ENCODE results near the gene TAF8. TPM values are rescaled to one million over a fixed set of nuclear protein-coding genes. Genes with fewer than 3 reads are reported as not detected.

The TAF8 gene
- total RNA-seq, 1 experiment from 2014 or later: 38.4 TPM

DNA sequence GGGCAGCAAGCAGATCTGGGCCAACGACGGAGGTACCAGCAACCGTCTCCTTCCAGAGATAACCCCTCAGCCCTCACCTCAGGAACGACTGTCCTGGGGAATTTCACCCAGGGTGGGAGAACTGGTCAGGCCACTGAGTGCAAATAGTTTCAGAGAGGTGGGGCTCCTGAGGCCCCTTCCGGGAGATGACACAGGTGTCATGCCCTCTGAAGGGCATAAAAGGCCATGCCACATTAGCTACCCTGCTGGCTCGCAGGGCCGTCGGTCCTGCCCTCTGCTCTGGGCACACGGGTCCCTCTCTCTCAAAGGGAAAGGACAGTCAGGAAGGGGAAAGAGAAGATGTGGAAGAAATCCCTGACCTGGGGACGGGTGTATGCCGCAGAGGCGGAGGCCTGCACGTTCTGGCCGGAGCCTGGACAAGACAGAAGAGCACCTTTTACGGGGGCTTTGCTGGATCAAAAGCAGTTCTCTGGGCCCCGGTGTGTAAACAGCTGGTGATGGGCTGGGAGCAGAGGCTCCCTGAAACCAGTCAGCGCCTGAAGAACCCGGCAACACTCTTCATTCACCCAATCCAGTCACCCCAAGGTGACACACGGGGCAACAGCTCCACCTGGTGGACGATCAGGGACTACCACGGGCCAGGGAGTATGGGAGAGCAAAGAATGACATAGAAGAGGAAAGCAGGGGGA is 6.4 kb upstream of the TAF8 start:
- Histone ChIP-seq H4K20me1 (ENCODE audit: insufficient read depth) (no peaks in the 10 kb centered on the region), H3K4me1 (replicated peaks; ENCODE audit: insufficient read depth) (peaks cover 41% of the 10 kb centered on the region), H3K27ac (no peak overlapping the region), H3K9me3 (ENCODE audit: insufficient read depth, low read depth) (no peaks in the 10 kb centered on the region), H3K27me3 (ENCODE audit: insufficient read depth, low read depth) (no peaks in the 10 kb centered on the region), H2AFZ (no peak overlapping the region; the same call in 1 of the 2 replicates), H3F3A (ENCODE audit: insufficient read depth, low read depth) (peaks cover 28% of the 10 kb centered on the region; the same call in 1 of the 2 replicates), H3K4me3 (no peak overlapping the region), H3K79me2 (ENCODE audit: low read depth) (no peaks in the 10 kb centered on the region), H3K4me2 (peak overlapping the region; percentile 65), H3K36me3 (ENCODE audit: low read depth) (no peaks in the 10 kb centered on the region), H3K9me2 (ENCODE audit: insufficient read depth) (no peaks in the 10 kb centered on the region)
- BruUV-seq (replicated peaks): no TSS peak
- ChIA-PET POLR2A (ENCODE audit: unreplicated experiment) (interaction anchor here (0.5 to 0.6 kb wide), 2 partner anchors 122 to 262 kb away, joined by 3 to 10 read pairs; no protein-coding TSS in a partner anchor), CTCF (interaction anchor here (0.6 to 1.5 kb wide), 13 partner anchors 10 to 524 kb away, joined by 3 to 8 read pairs (median 3); partner anchors contain the start of genes BYSL and MED20)
- TF ChIP-seq, protein P1, sequence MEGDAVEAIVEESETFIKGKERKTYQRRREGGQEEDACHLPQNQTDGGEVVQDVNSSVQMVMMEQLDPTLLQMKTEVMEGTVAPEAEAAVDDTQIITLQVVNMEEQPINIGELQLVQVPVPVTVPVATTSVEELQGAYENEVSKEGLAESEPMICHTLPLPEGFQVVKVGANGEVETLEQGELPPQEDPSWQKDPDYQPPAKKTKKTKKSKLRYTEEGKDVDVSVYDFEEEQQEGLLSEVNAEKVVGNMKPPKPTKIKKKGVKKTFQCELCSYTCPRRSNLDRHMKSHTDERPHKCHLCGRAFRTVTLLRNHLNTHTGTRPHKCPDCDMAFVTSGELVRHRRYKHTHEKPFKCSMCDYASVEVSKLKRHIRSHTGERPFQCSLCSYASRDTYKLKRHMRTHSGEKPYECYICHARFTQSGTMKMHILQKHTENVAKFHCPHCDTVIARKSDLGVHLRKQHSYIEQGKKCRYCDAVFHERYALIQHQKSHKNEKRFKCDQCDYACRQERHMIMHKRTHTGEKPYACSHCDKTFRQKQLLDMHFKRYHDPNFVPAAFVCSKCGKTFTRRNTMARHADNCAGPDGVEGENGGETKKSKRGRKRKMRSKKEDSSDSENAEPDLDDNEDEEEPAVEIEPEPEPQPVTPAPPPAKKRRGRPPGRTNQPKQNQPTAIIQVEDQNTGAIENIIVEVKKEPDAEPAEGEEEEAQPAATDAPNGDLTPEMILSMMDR (conservative IDR thresholded peaks at IDR 0.05): peak; percentile 96
- no peak for TF ChIP-seq EZH2 (IDR thresholded peaks at IDR 0.05; ENCODE audit: low read depth)
- DNase-seq: peak; percentile 68 to 89
- intact Hi-C loops (cut with micrococcal nuclease; ENCODE audit: unreplicated experiment): loop anchor here (1.0 to 5.0 kb wide), 7 partner anchors 77 to 362 kb away; partner anchors contain the start of genes BYSL, MED20 and PRICKLE4

DNA sequence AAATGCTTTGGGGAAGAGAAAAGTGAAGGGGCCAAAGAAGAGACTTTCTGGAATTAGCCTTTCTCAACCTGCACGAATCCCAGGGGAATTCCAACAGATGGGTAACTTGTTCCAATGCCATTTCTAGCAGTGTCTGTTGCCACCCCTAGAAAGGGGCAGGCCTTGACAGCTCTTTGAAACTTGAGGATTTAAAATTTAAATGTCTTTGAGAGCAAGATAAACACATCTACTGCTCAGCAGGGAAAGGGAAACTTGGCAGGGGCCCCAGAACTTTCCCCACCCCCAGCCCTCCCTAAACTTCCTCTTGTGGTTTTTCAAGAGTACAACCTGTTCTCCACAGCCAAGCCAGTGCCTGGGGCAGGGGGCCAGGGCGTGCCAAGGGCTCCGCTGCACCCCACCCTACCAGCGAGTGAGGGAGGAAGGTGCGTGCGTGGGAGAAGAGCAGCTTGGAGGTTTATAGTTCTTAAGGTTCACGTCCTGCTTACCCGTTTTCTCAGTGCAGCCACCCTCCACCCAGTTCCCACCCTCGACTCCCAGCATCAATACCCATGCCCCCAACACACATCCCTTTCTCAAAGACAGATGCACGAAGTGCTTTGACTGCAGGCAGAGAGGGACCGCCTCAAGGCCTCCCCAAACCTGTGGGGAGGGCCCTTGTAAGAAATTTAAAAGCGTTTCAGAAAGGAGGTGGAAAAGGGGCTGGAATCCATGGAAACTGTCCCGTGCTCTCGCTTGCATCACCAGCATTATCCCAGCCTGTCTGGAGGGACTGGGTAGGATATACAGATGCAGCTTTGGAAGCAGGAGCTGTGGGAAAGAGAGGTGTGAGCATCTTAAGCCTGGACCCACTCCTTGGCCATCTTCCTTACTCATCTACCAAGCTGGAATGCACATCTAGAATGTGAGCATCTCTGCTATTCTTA is 4.5 kb upstream of the TAF8 start:
- no peaks in the 10 kb centered on the region for H3K9me2 ChIP-seq (ENCODE audit: insufficient read depth)
- ChIA-PET POLR2A (ENCODE audit: unreplicated experiment) (interaction anchor here (0.6 to 0.7 kb wide), 5 partner anchors 27 to 484 kb away, joined by 3 to 7 read pairs (median 3); partner anchors contain the start of gene MED20), CTCF (interaction anchor here (0.6 to 1.2 kb wide), 5 partner anchors 97 to 311 kb away, joined by 3 to 5 read pairs (median 3); partner anchors contain the start of genes CCND3, FRS3 and TOMM6)
- DNase-seq: peak; percentile 86 to 91
- H4K20me1 ChIP-seq (ENCODE audit: insufficient read depth): no peaks in the 10 kb centered on the region
- H3K4me1 ChIP-seq (replicated peaks; ENCODE audit: insufficient read depth): peaks cover 53% of the 10 kb centered on the region
- H3K9me3 ChIP-seq (ENCODE audit: insufficient read depth, low read depth): no peaks in the 10 kb centered on the region
- H3F3A ChIP-seq (ENCODE audit: insufficient read depth, low read depth): peaks cover 36% of the 10 kb centered on the region; the same call in 1 of the 2 replicates
- intact Hi-C loops (cut with micrococcal nuclease; ENCODE audit: unreplicated experiment): loop anchor here (1.0 to 2.0 kb wide), 2 partner anchors 79 to 199 kb away; no protein-coding TSS in a partner anchor
- peak overlapping the region; percentile 71 for H3K4me2 ChIP-seq
- H3K79me2 ChIP-seq (ENCODE audit: low read depth): 0 out of 2 replicates have a peak, but pooled peaks cover under 1% of the 10 kb centered on the region
- peak overlapping the region; percentile 36; the same call in 1 of the 2 replicates for H3K4me3 ChIP-seq
- no TSS peak for BruUV-seq (replicated peaks)
- H3K27ac ChIP-seq: peak overlapping the region; percentile 66
- no peak overlapping the region for H2AFZ ChIP-seq
- TF ChIP-seq, protein P1 (conservative IDR thresholded peaks at IDR 0.05): no peak
- TF ChIP-seq EZH2 (IDR thresholded peaks at IDR 0.05; ENCODE audit: low read depth): no peak
- H3K27me3 ChIP-seq (ENCODE audit: insufficient read depth, low read depth): no peaks in the 10 kb centered on the region
- no peaks in the 10 kb centered on the region for H3K36me3 ChIP-seq (ENCODE audit: low read depth)

Data from PC-9 (cell line).